ENCODE results near the gene CALR.

DNA sequence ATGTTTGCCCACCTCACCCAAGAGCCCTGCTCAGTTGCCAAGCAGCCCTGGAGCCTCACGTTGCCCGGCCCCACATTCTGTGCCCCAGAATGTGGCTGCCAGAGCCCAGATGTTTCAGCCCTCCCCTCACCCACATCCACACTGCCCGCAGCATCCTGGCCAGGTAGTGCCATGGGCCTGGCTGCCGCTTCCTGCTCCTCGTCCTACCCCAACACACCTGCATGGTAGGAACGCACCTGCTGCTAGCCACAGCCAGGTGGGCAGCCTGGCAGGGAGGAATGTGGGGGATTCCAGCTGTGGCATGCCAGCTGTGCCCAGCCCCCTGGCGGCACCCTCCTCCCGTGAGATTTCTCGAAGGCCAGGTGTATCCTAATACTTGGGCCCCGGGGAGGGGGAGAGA, 49.4 kb downstream of the CALR start:
- TF ChIP-seq, protein P1, sequence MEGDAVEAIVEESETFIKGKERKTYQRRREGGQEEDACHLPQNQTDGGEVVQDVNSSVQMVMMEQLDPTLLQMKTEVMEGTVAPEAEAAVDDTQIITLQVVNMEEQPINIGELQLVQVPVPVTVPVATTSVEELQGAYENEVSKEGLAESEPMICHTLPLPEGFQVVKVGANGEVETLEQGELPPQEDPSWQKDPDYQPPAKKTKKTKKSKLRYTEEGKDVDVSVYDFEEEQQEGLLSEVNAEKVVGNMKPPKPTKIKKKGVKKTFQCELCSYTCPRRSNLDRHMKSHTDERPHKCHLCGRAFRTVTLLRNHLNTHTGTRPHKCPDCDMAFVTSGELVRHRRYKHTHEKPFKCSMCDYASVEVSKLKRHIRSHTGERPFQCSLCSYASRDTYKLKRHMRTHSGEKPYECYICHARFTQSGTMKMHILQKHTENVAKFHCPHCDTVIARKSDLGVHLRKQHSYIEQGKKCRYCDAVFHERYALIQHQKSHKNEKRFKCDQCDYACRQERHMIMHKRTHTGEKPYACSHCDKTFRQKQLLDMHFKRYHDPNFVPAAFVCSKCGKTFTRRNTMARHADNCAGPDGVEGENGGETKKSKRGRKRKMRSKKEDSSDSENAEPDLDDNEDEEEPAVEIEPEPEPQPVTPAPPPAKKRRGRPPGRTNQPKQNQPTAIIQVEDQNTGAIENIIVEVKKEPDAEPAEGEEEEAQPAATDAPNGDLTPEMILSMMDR (IDR thresholded peaks at IDR 0.05 in 8 of 11, conservative IDR thresholded peaks at IDR 0.05 in 3 of 11) = no peak
- TF ChIP-seq POLR2AphosphoS5 (IDR thresholded peaks at IDR 0.05) = no peak
- no peak for TF ChIP-seq POLR2A (IDR thresholded peaks at IDR 0.05)

All from spleen (tissue), 7 donors.